Stimulated activated CD8-positive, alpha-beta memory T cell treated with anti-CD3 and anti-CD28 coated beads, Interleukin-15, amount 100 ng/mL, for 1 hour (primary cell): ENCODE measurements around the gene SETBP1.

Source experiments
- DNase-seq: peaks from one replicate; pipeline ENCODE4 v3.0.0-alpha.2; 2020; ENCODE audit warnings: low read depth

The SETBP1 gene

GRCh38 chr18:44680273-44681075 lies at the start of gene SETBP1:
Gene SETBP1 (plus strand): TSS chr18:44680888. CDS start chr18:44701347, 20,459 bp downstream.
- no peak for DNase-seq

GRCh38 chr18:44632469-44633145 lies 48.1 kb upstream of the SETBP1 start:
- no peak for DNase-seq

DNA sequence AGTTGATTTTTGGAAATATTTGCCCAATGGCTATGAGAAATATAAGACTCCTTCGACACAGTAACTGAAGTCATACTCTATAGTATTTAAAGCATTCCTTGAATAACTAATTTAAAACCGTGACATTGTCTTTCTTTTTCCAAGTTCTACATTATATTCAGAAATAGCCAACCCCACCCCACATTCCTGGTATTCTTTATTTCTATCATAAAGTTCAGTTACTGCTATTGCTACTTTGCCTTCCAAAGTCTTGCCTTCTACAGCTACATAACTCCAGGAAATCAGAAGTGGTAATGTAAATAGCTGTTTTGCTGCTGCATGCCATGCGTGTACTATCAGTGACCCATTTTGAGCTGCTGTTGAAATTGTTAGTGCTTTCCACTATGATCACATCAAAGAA lies 45.1 kb upstream of the SETBP1 start:
- DNase-seq = no peak

- no peak for DNase-seq
Observed at GRCh38 chr18:44636241-44636640, 44.4 kb upstream of the SETBP1 start.

GRCh38 chr18:44637210-44638033 lies 43.3 kb upstream of the SETBP1 start:
- DNase-seq = no peak

- no peak for DNase-seq
Observed at GRCh38 chr18:44638034-44638540, 42.6 kb upstream of the SETBP1 start.

DNA sequence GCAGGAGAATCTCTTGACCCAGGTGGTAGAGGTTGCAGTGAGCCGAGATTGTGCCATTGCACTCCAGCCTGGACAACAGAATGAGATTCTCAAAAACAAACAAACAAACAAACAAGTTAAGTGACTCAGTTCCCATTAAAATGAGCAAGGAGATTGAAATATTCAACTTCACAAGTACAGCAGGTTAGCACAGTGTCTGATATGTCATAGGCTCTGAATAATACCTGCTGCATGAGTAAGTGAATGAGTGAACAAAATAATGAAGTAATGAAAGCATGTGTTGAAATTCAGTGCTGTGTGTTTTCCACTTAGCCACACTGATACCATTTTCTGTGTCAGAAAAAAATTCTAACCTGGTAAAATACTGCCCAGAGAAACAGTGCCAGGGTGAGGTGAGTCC lies 41.9 kb upstream of the SETBP1 start:
- no peak for DNase-seq

GRCh38 chr18:44643004-44643403 lies 37.7 kb upstream of the SETBP1 start:
- DNase-seq = no peak

DNA sequence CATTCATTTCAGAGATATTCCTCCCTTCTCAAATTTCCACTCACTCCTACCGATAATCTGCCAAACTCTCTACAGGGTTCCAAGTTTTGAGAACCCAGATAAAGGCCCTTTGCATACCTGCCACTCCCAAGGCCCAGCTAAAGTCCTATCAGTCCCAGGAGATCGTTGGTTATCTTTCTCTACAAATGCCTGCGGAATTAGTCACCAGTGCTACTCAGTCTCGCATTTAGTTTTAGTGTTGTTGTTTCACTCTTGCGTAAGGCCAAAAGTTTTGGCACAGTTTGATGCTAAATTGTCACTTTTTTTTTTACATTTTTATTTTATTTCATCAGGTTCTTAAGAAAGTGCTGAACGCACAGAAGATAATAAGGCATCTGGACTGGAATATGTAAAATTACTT lies 29.2 kb upstream of the SETBP1 start:
- no peak for DNase-seq

- DNase-seq = no peak
Observed at GRCh38 chr18:44651918-44652572, 28.6 kb upstream of the SETBP1 start.

DNA sequence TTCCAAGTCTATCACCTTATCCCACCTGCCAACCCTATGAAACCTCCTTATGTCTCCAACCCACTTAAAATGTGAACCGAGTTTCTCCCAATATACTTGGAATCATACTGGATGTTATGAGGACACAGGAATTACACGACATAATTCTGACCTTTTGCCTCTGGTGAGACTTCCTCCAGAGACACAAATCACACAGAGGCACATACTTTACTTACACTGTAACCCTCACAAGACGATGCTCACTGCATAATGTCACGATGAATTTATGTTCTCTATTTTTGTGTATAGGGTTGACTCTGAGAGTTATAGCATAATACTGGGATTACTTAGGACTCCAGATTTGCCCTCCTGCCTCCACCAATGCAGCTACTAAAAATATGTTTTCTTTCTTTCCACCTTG lies 28.0 kb upstream of the SETBP1 start:
- DNase-seq = no peak

- DNase-seq = no peak
Observed at GRCh38 chr18:44654573-44654972, 26.1 kb upstream of the SETBP1 start.

DNA sequence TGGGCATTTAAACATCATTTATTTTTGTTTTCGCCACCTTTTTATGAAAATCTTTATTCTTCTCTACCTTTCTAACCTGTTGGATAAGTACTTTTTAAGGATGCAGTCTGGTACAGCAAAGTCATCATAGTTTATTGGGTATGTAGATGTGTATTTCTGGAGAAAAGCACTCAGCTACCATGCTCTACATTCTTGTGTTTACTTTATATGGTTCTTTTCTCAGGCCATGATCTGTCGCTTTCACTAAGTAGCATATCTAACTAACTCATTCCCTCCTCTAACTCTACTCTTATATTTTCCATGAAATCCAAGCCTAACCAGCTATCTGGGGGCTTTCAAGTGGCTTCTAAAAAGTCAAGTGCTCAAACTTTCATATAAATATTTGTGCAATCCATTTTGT lies 25.3 kb upstream of the SETBP1 start:
- DNase-seq = no peak

DNA sequence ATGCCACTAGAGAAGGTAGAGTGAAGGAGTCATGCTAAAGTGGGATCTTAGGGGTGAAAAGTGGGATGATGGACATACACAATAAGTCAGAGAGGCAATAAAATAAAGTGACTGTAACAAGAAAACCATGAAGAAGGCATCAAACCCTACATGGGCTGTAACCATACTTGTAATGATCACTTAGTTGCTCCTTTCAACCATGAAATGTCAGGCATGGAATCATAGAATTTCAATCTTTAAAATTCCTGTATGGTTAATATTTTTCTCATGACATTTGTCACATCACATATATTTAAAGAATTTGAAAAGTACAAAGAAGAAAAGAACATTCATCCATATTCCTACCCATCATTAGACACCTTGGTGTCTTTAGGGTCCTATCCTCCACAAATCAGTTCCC lies 20.9 kb upstream of the SETBP1 start:
- no peak for DNase-seq

DNA sequence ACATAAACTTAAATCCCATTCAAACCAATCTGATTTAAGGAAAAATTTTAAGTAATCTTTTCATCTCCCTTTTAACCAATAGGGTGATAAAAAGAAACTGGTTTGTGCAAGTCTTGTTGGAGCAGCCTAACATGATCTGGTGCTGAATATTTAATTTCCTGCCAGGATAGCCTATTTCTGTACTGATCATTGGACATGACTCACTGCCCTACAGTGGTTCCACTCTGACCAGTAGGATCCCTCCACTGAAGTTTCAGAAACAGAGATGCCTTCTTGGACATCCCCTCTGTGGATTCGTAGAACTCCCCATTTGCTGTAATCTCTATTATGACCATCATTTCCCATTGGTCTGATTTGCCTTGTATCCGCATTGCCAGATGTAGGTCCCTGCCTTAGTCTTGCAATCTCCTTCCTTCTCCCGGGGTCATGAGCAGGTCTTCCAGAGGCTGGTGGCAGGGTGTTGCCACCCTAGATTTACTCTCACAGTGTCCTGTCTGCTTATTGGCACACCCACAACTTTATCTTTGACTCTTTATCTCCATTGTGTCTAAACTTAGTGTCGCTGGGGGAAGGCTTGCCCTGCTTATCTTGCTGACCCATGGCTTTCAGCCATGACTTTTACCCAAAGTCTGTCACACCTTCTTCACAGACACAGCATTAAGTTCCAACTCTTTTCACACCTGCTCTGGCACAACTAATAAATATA lies 12.3 kb upstream of the SETBP1 start:
- DNase-seq = no peak

DNA sequence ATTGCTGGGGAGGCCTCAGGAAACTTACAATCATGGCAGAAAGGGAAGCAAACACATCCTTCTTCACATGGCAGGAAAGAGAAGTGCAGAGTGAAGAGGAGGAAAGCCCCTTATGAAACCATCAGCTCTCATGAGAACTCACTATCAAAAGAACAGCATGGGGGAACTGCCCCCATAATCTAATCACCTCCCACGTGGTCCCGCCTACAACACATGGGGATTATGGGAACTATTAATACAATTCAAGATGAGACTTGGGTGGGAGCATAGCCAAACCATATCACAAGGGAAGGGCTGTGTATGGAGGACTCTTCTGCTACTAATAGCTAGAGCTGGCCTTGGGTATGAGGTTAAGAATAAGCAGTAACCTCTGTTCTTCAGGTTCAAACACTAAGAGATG lies 8.8 kb upstream of the SETBP1 start:
- no peak for DNase-seq

GRCh38 chr18:44672506-44672905 lies 8.2 kb upstream of the SETBP1 start:
- no peak for DNase-seq

- no peak for DNase-seq
Observed at GRCh38 chr18:44673256-44673880, 7.3 kb upstream of the SETBP1 start.

GRCh38 chr18:44677933-44678332 lies 2.8 kb upstream of the SETBP1 start:
- DNase-seq = no peak

DNA sequence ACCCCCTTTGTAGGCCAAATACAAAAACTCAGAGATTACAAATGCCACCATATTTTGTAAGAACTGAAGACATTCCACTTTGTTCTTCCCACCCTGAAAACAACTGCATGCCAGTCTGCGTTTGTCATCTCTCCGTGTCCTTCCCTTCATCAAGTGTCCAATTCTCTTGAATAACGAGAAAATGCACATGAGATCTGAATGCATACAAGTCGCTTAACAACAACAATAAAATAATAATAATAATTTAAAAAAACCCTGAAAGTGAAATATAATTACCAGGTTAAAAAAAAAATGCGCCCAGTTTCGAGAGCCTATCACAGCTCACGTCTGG lies 2.0 kb upstream of the SETBP1 start:
- no peak for DNase-seq
